ENCODE data around the gene GSTK1.

GRCh38 chr7:143265017-143265693 is 1.9 kb downstream of the GSTK1 start:
- no peak for TF ChIP-seq POLR2AphosphoS5 (IDR thresholded peaks at IDR 0.05; ENCODE audit: borderline replicate concordance, low read depth, low read length)
- no peak for TF ChIP-seq EZH2 (IDR thresholded peaks at IDR 0.05)
- TF ChIP-seq FOXP2 (optimal IDR thresholded peaks at IDR 0.05; ENCODE audit: control extremely low read depth, extremely low read length, insufficient read depth), result no peak

Measured in SK-N-MC (cell line).